Upper lobe of left lung (tissue), 6 donors: Measurements from ENCODE around the gene CRYBA4. TPM values are rescaled to one million over a fixed set of nuclear protein-coding genes. Genes with fewer than 3 reads are reported as not detected.
A peak's percentile ranks its signal among the peaks of the same experiment; 100 is the strongest.

Experiments used
- ATAC-seq, 2 donors: fragments of 200-7000 bp; cut with Tn5 transposase; one replicate each; pipeline ENCODE4 v1.9.1; 2022; ENCODE audit warnings: mild to moderate bottlenecking in 2 of 2, moderate library complexity in 2 of 2; ENCODE audit not compliant: low FRiP score in 2 of 2
- DNase-seq, 2 donors: peaks; one replicate each; pipeline ENCODE4 v3.0.0-alpha.2; 2019 to 2020
- H3K27ac ChIP-seq, 4 donors: fragments of 200-600 bp; sonication (generic); one replicate each; pipeline ENCODE4 v1.5.1; 2016 to 2019
- H3K27me3 ChIP-seq, 4 donors: fragments of 200-600 bp; sonication (generic); one replicate each; pipeline ENCODE4 v1.5.1; 2017 to 2019
- H3K36me3 ChIP-seq, 4 donors: fragments of 200-600 bp; sonication (generic); one replicate each; pipeline ENCODE4 v1.5.1; 2016 to 2019
- H3K4me1 ChIP-seq, 4 donors: fragments of 200-600 bp; sonication (generic); one replicate each; pipeline ENCODE4 v1.5.1; 2018 to 2019
- H3K4me3 ChIP-seq, 4 donors: fragments of 200-600 bp; sonication (generic); one replicate each; pipeline ENCODE4 v1.5.1; 2017 to 2019; ENCODE audit warnings: mild to moderate bottlenecking in 2 of 4, moderate library complexity in 1 of 4
- H3K9me3 ChIP-seq, 4 donors: fragments of 200-600 bp; sonication (generic); one replicate each; pipeline ENCODE4 v1.5.1; 2018 to 2019
- CTCF ChIP-seq, 6 experiments: fragments of 450-650 bp in 4 of 6; fragments of 200-600 bp in 2 of 6; sonication (generic) in 2 of 6; IDR thresholded peaks; one replicate each; pipeline ENCODE4 v1.5.1; 2016 to 2019; ENCODE audit warnings: antibody characterized with exemption in 6 of 6
- EP300 ChIP-seq, 4 donors: sonication (generic); formaldehyde crosslinking; IDR thresholded peaks; one replicate each; pipeline ENCODE4 v1.5.1; 2017; ENCODE audit warnings: antibody characterized with exemption in 4 of 4, control low read depth in 2 of 4
- POLR2A ChIP-seq, 4 donors: fragments of 450-650 bp; IDR thresholded peaks; one replicate each; pipeline ENCODE4 v1.5.1; 2016 to 2017; ENCODE audit warnings: antibody characterized with exemption in 4 of 4, mild to moderate bottlenecking in 2 of 4
- POLR2AphosphoS5 ChIP-seq, 2 donors: sonication (generic); formaldehyde crosslinking; IDR thresholded peaks; one replicate each; pipeline ENCODE4 v1.5.1; 2017; ENCODE audit warnings: antibody characterized with exemption in 2 of 2
- WGBS, 2 donors: methylation state at CpG; one replicate each; pipeline ENCODE4 v1.1.5; 2017 to 2018; 5-methylcytosine and 5-hydroxymethylcytosine counted together
- total RNA-seq, 6 donors: library from RNA; depleted of rRNA in 4 of 6; stranded (reverse); fragments of >200 nt in 4 of 6; gene quantifications; one replicate each; pipeline versions ENCODE4 v1.1.0 to v1.2.1, GENCODE V29; 2016 to 2021
- donor health status: DM: no; HTN: no; CAD: no; lungs with moderate emphysema.
- donor health status: DM: no; HTN: yes; CAD: no; lungs with severe emphysema.

Gene CRYBA4
- total RNA-seq, 6 donors from 2014 or later: not detected

DNA sequence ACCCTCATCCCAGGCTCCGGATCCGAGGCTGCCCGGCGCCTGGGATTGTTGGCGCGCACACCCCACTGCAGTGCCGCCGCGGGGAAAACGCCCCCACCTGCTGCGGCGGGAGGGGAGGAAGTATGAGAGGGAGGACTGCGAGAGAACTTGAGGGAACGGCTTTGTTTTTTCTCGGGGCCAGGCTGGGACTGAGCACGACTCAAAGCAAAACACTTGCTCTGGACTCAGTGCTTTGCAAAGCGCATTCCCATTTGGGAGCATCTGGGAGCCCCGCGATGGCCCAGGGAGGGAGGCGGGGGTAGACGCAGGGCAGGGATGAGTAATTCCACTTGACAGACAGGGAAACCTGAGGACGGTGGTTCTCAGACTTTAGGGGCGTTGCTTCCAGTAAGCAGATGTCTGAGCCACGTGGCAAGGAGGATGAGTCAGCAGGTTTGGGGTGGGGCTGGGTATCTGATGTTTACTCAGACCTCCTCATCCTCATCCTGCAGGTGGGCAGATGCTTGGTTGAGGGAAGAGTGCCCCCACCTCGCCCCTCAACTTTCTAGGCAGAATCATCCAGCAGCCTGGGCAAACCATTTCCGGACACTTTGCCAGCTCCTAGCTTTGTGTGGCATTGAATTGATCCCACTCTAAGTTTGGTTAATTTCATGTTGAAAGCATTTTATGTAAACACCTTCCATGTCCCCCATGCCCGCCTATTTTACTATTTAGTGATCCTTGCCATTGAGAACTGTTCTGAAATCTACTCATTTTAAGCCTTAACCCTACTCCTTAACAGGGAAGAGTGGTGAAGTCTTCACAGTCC is 37.1 kb downstream of the CRYBA4 start:
- no peaks in the 10 kb centered on the region for H3K9me3 ChIP-seq
- peak; percentile 31 to 69 for ATAC-seq
- TF ChIP-seq CTCF (IDR thresholded peaks at IDR 0.05): no peak
- peak; percentile 20 to 58 for TF ChIP-seq POLR2AphosphoS5 (IDR thresholded peaks at IDR 0.05)
- TF ChIP-seq POLR2A (IDR thresholded peaks at IDR 0.05): no peak
- TF ChIP-seq EP300 (IDR thresholded peaks at IDR 0.05): peak in 1 of 4 donors; percentile 33
- DNase-seq: peak; percentile 69 to 71
- H3K27ac ChIP-seq: no peak overlapping the region
- peaks cover 24 to 29% (median 26%) of the 10 kb centered on the region in 4 donors for H3K4me1 ChIP-seq
- H3K36me3 ChIP-seq: no peaks in the 10 kb centered on the region
- H3K27me3 ChIP-seq: peaks cover 3 to 17% (median 9%) of the 10 kb centered on the region in 4 donors
- peak overlapping the region; percentile 13 to 45 (median 29) for H3K4me3 ChIP-seq
- WGBS, 2 donors: 4 to 6% methylated on average over 23 to 27 of the region's 27 CpGs

DNA sequence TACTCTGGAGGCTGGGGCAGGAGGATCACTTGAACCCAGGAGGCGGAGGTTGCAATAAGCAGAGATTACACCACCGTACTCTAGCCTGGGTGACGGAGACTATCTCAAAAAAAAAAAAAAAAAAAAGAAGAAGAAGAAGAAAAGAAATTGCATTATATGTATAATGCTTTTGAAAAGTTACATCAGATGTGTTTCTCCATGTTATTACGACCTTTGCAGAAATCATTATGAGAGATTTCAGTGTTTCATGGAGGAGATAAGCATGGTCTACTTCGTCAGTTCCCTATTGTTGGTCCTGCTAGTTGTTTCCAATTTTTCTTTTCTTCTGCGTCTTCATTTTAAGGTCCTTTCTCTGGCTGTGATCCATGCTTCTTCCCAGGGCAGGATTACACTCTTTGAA is 38.6 kb downstream of the CRYBA4 start:
- no peak for ATAC-seq
- peaks cover 3 to 17% (median 9%) of the 10 kb centered on the region in 4 donors for H3K27me3 ChIP-seq
- 77 to 80% methylated on average over 5 to 6 of the region's 6 CpGs for WGBS, 2 donors
- no peak overlapping the region for H3K4me3 ChIP-seq
- no peak for TF ChIP-seq EP300 (IDR thresholded peaks at IDR 0.05)
- H3K4me1 ChIP-seq: peaks cover 26 to 29% (median 26%) of the 10 kb centered on the region in 4 donors
- no peaks in the 10 kb centered on the region for H3K36me3 ChIP-seq
- H3K9me3 ChIP-seq: no peaks in the 10 kb centered on the region
- H3K27ac ChIP-seq: no peak overlapping the region
- no peak for DNase-seq

- Histone ChIP-seq H3K9me3 (no peaks in the 10 kb centered on the region), H3K4me1 (peaks cover 26 to 29% (median 27%) of the 10 kb centered on the region in 4 donors), H3K27ac (no peak overlapping the region), H3K36me3 (no peaks in the 10 kb centered on the region), H3K27me3 (peaks cover 3 to 17% (median 9%) of the 10 kb centered on the region in 4 donors), H3K4me3 (no peak overlapping the region)
- TF ChIP-seq EP300 (IDR thresholded peaks at IDR 0.05) (no peak), POLR2A (IDR thresholded peaks at IDR 0.05) (no peak), POLR2AphosphoS5 (IDR thresholded peaks at IDR 0.05) (no peak), CTCF (IDR thresholded peaks at IDR 0.05) (no peak)
- WGBS, 2 donors: 78 to 83% methylated on average over 6 to 7 of the region's 7 CpGs
- ATAC-seq: no peak
- DNase-seq: no peak
These were observed 39.3 kb downstream of the CRYBA4 start for GRCh38 chr22:26660961-26661578.

DNA sequence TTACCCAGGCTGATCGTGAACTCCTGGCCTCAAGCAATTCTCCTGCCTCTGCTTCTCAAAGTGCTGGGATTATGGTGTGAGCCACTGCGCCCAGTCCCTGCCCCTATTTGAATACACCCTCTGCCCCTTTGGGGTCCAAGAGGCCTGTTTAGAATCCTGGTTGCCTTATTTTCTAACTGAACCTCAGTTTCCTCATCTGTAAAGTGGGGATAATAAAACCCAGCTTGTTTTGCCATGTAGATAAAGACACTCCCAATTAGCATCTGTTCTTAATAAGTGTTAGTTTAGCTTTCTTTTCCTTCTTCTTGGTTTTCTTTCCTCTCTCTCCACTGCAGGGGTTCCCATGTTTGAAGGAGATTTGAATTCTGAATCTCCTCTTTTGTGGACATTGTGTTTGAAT is 40.4 kb downstream of the CRYBA4 start:
- Histone ChIP-seq H3K27me3 (peaks cover 3 to 14% (median 7%) of the 10 kb centered on the region in 4 donors), H3K4me1 (peaks cover 20 to 23% (median 22%) of the 10 kb centered on the region in 4 donors), H3K9me3 (no peaks in the 10 kb centered on the region), H3K27ac (no peak overlapping the region), H3K4me3 (no peak overlapping the region), H3K36me3 (no peaks in the 10 kb centered on the region)
- DNase-seq (no peak), ATAC-seq (no peak)
- WGBS, 2 donors: 91 to 95% methylated on average over 2 of the region's 2 CpGs
- TF ChIP-seq CTCF (IDR thresholded peaks at IDR 0.05): no peak
- no peak for TF ChIP-seq POLR2A (IDR thresholded peaks at IDR 0.05)
- no peak for TF ChIP-seq EP300 (IDR thresholded peaks at IDR 0.05)
- TF ChIP-seq POLR2AphosphoS5 (IDR thresholded peaks at IDR 0.05): no peak

GRCh38 chr22:26663374-26663923 is 41.7 kb downstream of the CRYBA4 start:
- WGBS, 2 donors: 78 to 85% methylated on average over 9 of the region's 9 CpGs
- H3K36me3 ChIP-seq: no peaks in the 10 kb centered on the region
- no peak overlapping the region for H3K27ac ChIP-seq
- ATAC-seq (no peak), DNase-seq (no peak)
- peaks cover 0 to 3% (median 1%) of the 10 kb centered on the region in 4 donors for H3K27me3 ChIP-seq
- H3K4me1 ChIP-seq: peaks cover 9 to 11% (median 10%) of the 10 kb centered on the region in 4 donors
- no peak overlapping the region for H3K4me3 ChIP-seq
- no peaks in the 10 kb centered on the region for H3K9me3 ChIP-seq
- no peak for TF ChIP-seq EP300 (IDR thresholded peaks at IDR 0.05)
- TF ChIP-seq CTCF (IDR thresholded peaks at IDR 0.05): no peak
- no peak for TF ChIP-seq POLR2A (IDR thresholded peaks at IDR 0.05)
- no peak for TF ChIP-seq POLR2AphosphoS5 (IDR thresholded peaks at IDR 0.05)
